Vagina (tissue), 2 donors: ENCODE measurements around the gene APBB2. TPM values are rescaled to one million over a fixed set of nuclear protein-coding genes. Genes with fewer than 3 reads are reported as not detected.

Experiments
- DNase-seq, 2 donors: peaks; one replicate each; pipeline ENCODE4 v3.0.0-alpha.2; 2017; ENCODE audit errors: extremely low spot score in 2 of 2
- H3K27ac ChIP-seq: fragments of 200-600 bp; sonication (generic); one replicate; pipeline ENCODE4 v1.5.1; 2019
- H3K27me3 ChIP-seq: fragments of 200-600 bp; sonication (generic); one replicate; pipeline ENCODE4 v1.5.1; 2019
- H3K36me3 ChIP-seq, 2 donors: fragments of 200-600 bp; sonication (generic); one replicate each; pipeline ENCODE4 v1.5.1; 2017 to 2019
- H3K4me1 ChIP-seq: fragments of 200-600 bp; sonication (generic); one replicate; pipeline ENCODE4 v1.5.1; 2019
- H3K4me3 ChIP-seq, 2 donors: fragments of 200-600 bp; sonication (generic); 1 replicate in 1 of 2; 2 replicates in 1 of 2; pipeline ENCODE4 v1.5.1; 2016 to 2019
- H3K9me3 ChIP-seq: fragments of 200-600 bp; sonication (generic); one replicate; pipeline ENCODE4 v1.5.1; 2019
- CTCF ChIP-seq, 3 experiments: fragments of 450-650 bp in 2 of 3; fragments of 200-600 bp in 1 of 3; sonication (generic) in 1 of 3; IDR thresholded peaks; one replicate each; pipeline ENCODE4 v1.5.1; 2017 to 2019; ENCODE audit warnings: antibody characterized with exemption in 3 of 3, mild to moderate bottlenecking in 2 of 3, moderate library complexity in 2 of 3
- POLR2A ChIP-seq, 2 donors: fragments of 450-650 bp; IDR thresholded peaks; one replicate each; pipeline ENCODE4 v1.6.1; 2017; ENCODE audit warnings: antibody characterized with exemption in 2 of 2, mild to moderate bottlenecking in 2 of 2, moderate library complexity in 2 of 2
- POLR2AphosphoS5 ChIP-seq, 2 donors: sonication (generic); formaldehyde crosslinking; IDR thresholded peaks; one replicate each; pipeline ENCODE4 v1.9.0; 2017; ENCODE audit warnings: antibody characterized with exemption in 2 of 2, mild to moderate bottlenecking in 2 of 2, low read depth in 1 of 2; ENCODE audit not compliant: insufficient read depth in 1 of 2
- intact Hi-C: fragments of 100-400 bp; cut with DNase I; formaldehyde crosslinking; loops from one replicate; pipeline ENCODE4 v1.15.1; 2023
- total RNA-seq: library from RNA; depleted of rRNA; stranded (reverse); fragments of >200 nt; gene quantifications from one replicate; pipeline ENCODE4 v1.2.3, GENCODE V29; 2016

Gene APBB2
- total RNA-seq, 1 donor from 2014 or later, result 68.8 TPM

- Histone ChIP-seq H3K27ac (no peak overlapping the region), H3K9me3 (no peaks in the 10 kb centered on the region), H3K4me3 (no peak overlapping the region), H3K4me1 (no peaks in the 10 kb centered on the region), H3K27me3 (no peaks in the 10 kb centered on the region), H3K36me3 (no peaks in the 10 kb centered on the region)
- TF ChIP-seq POLR2AphosphoS5 (IDR thresholded peaks at IDR 0.05; ENCODE audit: insufficient read depth in 1 of 2, low read depth in 1 of 2), result no peak
- no peak for TF ChIP-seq CTCF (IDR thresholded peaks at IDR 0.05)
- no peak for TF ChIP-seq POLR2A (IDR thresholded peaks at IDR 0.05)
- intact Hi-C loops, result no loop called here
- no peak for DNase-seq
Observed at GRCh38 chr4:40842725-40843423, 371.5 kb downstream of the APBB2 start.

GRCh38 chr4:40842318-40842717, 372.0 kb downstream of the APBB2 start:
- H3K9me3 ChIP-seq, result no peaks in the 10 kb centered on the region
- intact Hi-C loops, result no loop called here
- no peak for DNase-seq
- H3K36me3 ChIP-seq, result no peaks in the 10 kb centered on the region
- H3K27ac ChIP-seq, result no peak overlapping the region
- H3K27me3 ChIP-seq, result no peaks in the 10 kb centered on the region
- H3K4me1 ChIP-seq, result no peaks in the 10 kb centered on the region
- no peak overlapping the region for H3K4me3 ChIP-seq
- TF ChIP-seq POLR2A (IDR thresholded peaks at IDR 0.05) (no peak), CTCF (IDR thresholded peaks at IDR 0.05) (no peak), POLR2AphosphoS5 (IDR thresholded peaks at IDR 0.05; ENCODE audit: insufficient read depth in 1 of 2, low read depth in 1 of 2) (no peak)

- intact Hi-C loops, result no loop called here
- Histone ChIP-seq H3K4me1 (no peaks in the 10 kb centered on the region), H3K4me3 (no peak overlapping the region), H3K36me3 (no peaks in the 10 kb centered on the region), H3K27me3 (no peaks in the 10 kb centered on the region), H3K9me3 (no peaks in the 10 kb centered on the region), H3K27ac (no peak overlapping the region)
- no peak for TF ChIP-seq POLR2AphosphoS5 (IDR thresholded peaks at IDR 0.05; ENCODE audit: insufficient read depth in 1 of 2, low read depth in 1 of 2)
- TF ChIP-seq CTCF (IDR thresholded peaks at IDR 0.05), result peak; percentile 17 to 32 (median 25)
- TF ChIP-seq POLR2A (IDR thresholded peaks at IDR 0.05), result no peak
- DNase-seq, result no peak
Observed at GRCh38 chr4:40840985-40841571, 373.3 kb downstream of the APBB2 start.

- intact Hi-C loops, result no loop called here
- Histone ChIP-seq H3K4me3 (no peak overlapping the region), H3K9me3 (no peaks in the 10 kb centered on the region), H3K27ac (no peak overlapping the region), H3K4me1 (no peaks in the 10 kb centered on the region), H3K27me3 (no peaks in the 10 kb centered on the region), H3K36me3 (no peaks in the 10 kb centered on the region)
- TF ChIP-seq POLR2AphosphoS5 (IDR thresholded peaks at IDR 0.05; ENCODE audit: insufficient read depth in 1 of 2, low read depth in 1 of 2) (no peak), CTCF (IDR thresholded peaks at IDR 0.05) (no peak), POLR2A (IDR thresholded peaks at IDR 0.05) (no peak)
- DNase-seq, result no peak
Observed at GRCh38 chr4:40840255-40840984, 373.9 kb downstream of the APBB2 start.
